H9 (cell line): ENCODE measurements around the gene TBC1D22A. TPM values are rescaled to one million over a fixed set of nuclear protein-coding genes. Genes with fewer than 3 reads are reported as not detected.

ENCODE experiments used
- DNase-seq: peaks from one replicate; pipeline ENCODE4 v3.0.0-alpha.2; 2017
- H2AFZ ChIP-seq: one replicate; pipeline ENCODE4 v1.6.1; 2013; ENCODE audit warnings: mild to moderate bottlenecking, low read length, control low read depth, moderate library complexity
- H2AK5ac ChIP-seq: 2 replicates; pipeline ENCODE4 v1.6.1; 2013; ENCODE audit warnings: low read length, control low read depth, mixed read lengths; ENCODE audit not compliant: insufficient read length
- H2BK120ac ChIP-seq: one replicate; pipeline ENCODE4 v1.6.1; 2013; ENCODE audit warnings: low read depth, mild to moderate bottlenecking, low read length, control low read depth, inconsistent platforms; ENCODE audit not compliant: poor library complexity, severe bottlenecking
- H2BK12ac ChIP-seq: 2 replicates; pipeline ENCODE4 v1.6.1; 2013; ENCODE audit warnings: low read length, control low read depth, mixed read lengths, low read depth; ENCODE audit not compliant: insufficient read length
- H2BK15ac ChIP-seq: 2 replicates; pipeline ENCODE4 v1.6.1; 2013; ENCODE audit warnings: low read depth, low read length, control low read depth
- H2BK20ac ChIP-seq: one replicate; pipeline ENCODE4 v1.6.1; 2013; ENCODE audit warnings: low read depth, mild to moderate bottlenecking, low read length, control low read depth, inconsistent platforms; ENCODE audit not compliant: poor library complexity, severe bottlenecking
- H2BK5ac ChIP-seq: 2 replicates; pipeline ENCODE4 v1.6.1; 2013; ENCODE audit warnings: low read length, control low read depth, mixed read lengths; ENCODE audit not compliant: insufficient read length
- H3K14ac ChIP-seq: 2 replicates; pipeline ENCODE4 v1.6.1; 2013; ENCODE audit warnings: low read length, control low read depth; ENCODE audit not compliant: insufficient read depth
- H3K18ac ChIP-seq: 2 replicates; pipeline ENCODE4 v1.6.1; 2013; ENCODE audit warnings: low read depth, mild to moderate bottlenecking, mixed read lengths, low read length, control low read depth; ENCODE audit not compliant: insufficient read length
- H3K23ac ChIP-seq: 2 replicates; pipeline ENCODE4 v1.6.1; 2013; ENCODE audit warnings: low read length, control low read depth, mixed read lengths, low read depth; ENCODE audit not compliant: insufficient read length
- H3K23me2 ChIP-seq: 2 replicates; pipeline ENCODE4 v1.6.1; 2013; ENCODE audit warnings: low read depth, mild to moderate bottlenecking, mixed read lengths, low read length, control low read depth; ENCODE audit not compliant: insufficient read length, poor library complexity, severe bottlenecking
- H3K27ac ChIP-seq: 2 replicates; pipeline ENCODE4 v1.5.1; 2013; ENCODE audit warnings: low read length, control low read depth, mixed read lengths, low read depth; ENCODE audit not compliant: insufficient read length
- H3K27me3 ChIP-seq: 2 replicates; pipeline ENCODE4 v1.6.1; 2013; ENCODE audit warnings: low read length, control low read depth, inconsistent platforms; ENCODE audit not compliant: insufficient read depth
- H3K4ac ChIP-seq: 2 replicates; pipeline ENCODE4 v1.6.1; 2013; ENCODE audit warnings: low read depth, mild to moderate bottlenecking, control low read depth, inconsistent platforms, low read length, moderate library complexity
- H3K4me1 ChIP-seq: 2 replicates; pipeline ENCODE4 v1.6.1; 2013; ENCODE audit warnings: low read length, control low read depth, inconsistent platforms; ENCODE audit not compliant: insufficient read depth
- H3K4me2 ChIP-seq: 2 replicates; pipeline ENCODE4 v1.6.1; 2013; ENCODE audit warnings: low read length, control low read depth, mixed read lengths; ENCODE audit not compliant: insufficient read length, insufficient read depth
- H3K56ac ChIP-seq: 2 replicates; pipeline ENCODE4 v1.6.1; 2013; ENCODE audit warnings: low read depth, mild to moderate bottlenecking, mixed read lengths, low read length, control low read depth; ENCODE audit not compliant: insufficient read length
- H3K79me1 ChIP-seq: 2 replicates; pipeline ENCODE4 v1.6.1; 2013; ENCODE audit warnings: low read depth, mild to moderate bottlenecking, moderate library complexity, low read length, control low read depth, inconsistent platforms; ENCODE audit not compliant: insufficient read depth, poor library complexity, severe bottlenecking
- H3K79me2 ChIP-seq: 2 replicates; pipeline ENCODE4 v1.6.1; 2013; ENCODE audit warnings: low read length, control low read depth, inconsistent platforms; ENCODE audit not compliant: insufficient read depth
- H3K9ac ChIP-seq: 2 replicates; pipeline ENCODE4 v1.6.1; 2013; ENCODE audit warnings: low read length, control low read depth, mixed read lengths; ENCODE audit not compliant: insufficient read length; ENCODE audit errors: extremely low read depth
- H3K9me3 ChIP-seq: one replicate; pipeline ENCODE4 v1.6.1; 2013; ENCODE audit warnings: low read depth, low read length, inconsistent platforms; ENCODE audit not compliant: control insufficient read depth
- H3T11ph ChIP-seq: one replicate; pipeline ENCODE4 v1.6.1; 2013; ENCODE audit warnings: mild to moderate bottlenecking, low read length, control low read depth, inconsistent platforms
- H4K20me1 ChIP-seq: one replicate; pipeline ENCODE4 v1.6.1; 2013; ENCODE audit not compliant: control insufficient read depth, insufficient read length, insufficient read depth
- H4K5ac ChIP-seq: 2 replicates; pipeline ENCODE4 v1.6.1; 2013; ENCODE audit warnings: low read depth, mild to moderate bottlenecking, mixed read lengths, low read length, control low read depth; ENCODE audit not compliant: insufficient read length
- H4K8ac ChIP-seq: replicated peaks from 2 replicates; pipeline ENCODE4 v1.6.1; 2013; ENCODE audit warnings: low read length, control low read depth, mixed read lengths, low read depth; ENCODE audit not compliant: insufficient read length
- H4K91ac ChIP-seq: 2 replicates; pipeline ENCODE4 v1.6.1; 2013; ENCODE audit warnings: low read depth, mild to moderate bottlenecking, moderate library complexity, mixed read lengths, low read length, control low read depth; ENCODE audit not compliant: insufficient read length
- H3K27ac Mint-ChIP-seq, 3 experiments: 2 replicates in 2 of 3; 3 replicates in 1 of 3; pipeline ENCODE4 v1.8.0; 2020 to 2021; ENCODE audit warnings: mixed read lengths in 3 of 3, mild to moderate bottlenecking in 1 of 3, moderate library complexity in 1 of 3
- H3K27me3 Mint-ChIP-seq: 2 replicates; pipeline ENCODE4 v1.8.0; 2021; ENCODE audit warnings: low read depth, mild to moderate bottlenecking, moderate library complexity, mixed read lengths
- H3K36me3 Mint-ChIP-seq, 3 experiments: 2 replicates in 2 of 3; 3 replicates in 1 of 3; pipeline ENCODE4 v1.8.0; 2020 to 2021; ENCODE audit warnings: low read depth in 3 of 3, mixed read lengths in 3 of 3; ENCODE audit not compliant: insufficient read depth in 1 of 3
- H3K4me1 Mint-ChIP-seq, 2 experiments: 2 replicates each; pipeline ENCODE4 v1.8.0; 2020; ENCODE audit warnings: mixed read lengths in 2 of 2
- H3K4me3 Mint-ChIP-seq, 2 experiments: 2 replicates in 1 of 2; 3 replicates in 1 of 2; pipeline ENCODE4 v1.8.0; 2020 to 2021; ENCODE audit warnings: mild to moderate bottlenecking in 2 of 2, mixed read lengths in 2 of 2, moderate library complexity in 1 of 2
- H3K9me3 Mint-ChIP-seq, 2 experiments: 2 replicates in 1 of 2; 3 replicates in 1 of 2; pipeline ENCODE4 v1.8.0; 2020; ENCODE audit warnings: mild to moderate bottlenecking in 2 of 2, mixed read lengths in 2 of 2, moderate library complexity in 1 of 2
- WGBS: extraction: QIAGEN DNeasy Blood & Tissue Kit; methylation state at CpG from one replicate; pipeline ENCODE4 v1.1.7; 2013; ENCODE audit warnings: missing lambda C conversion rate, low lambda C conversion rate, mixed read lengths; ENCODE audit not compliant: insufficient read length; ENCODE audit errors: extremely low coverage; 5-methylcytosine and 5-hydroxymethylcytosine counted together
- total RNA-seq: library from RNA; stranded (reverse); gene quantifications from 2 replicates; pipeline ENCODE4 v1.2.1, GENCODE V29; 2021
- TF ChIP-seq, protein P1 (sequence below): fragments of 200-600 bp; sonication (generic); conservative IDR thresholded peaks from 3 replicates; pipeline ENCODE4 v1.8.0; 2021; ENCODE audit warnings: antibody characterized with exemption, mild to moderate bottlenecking

The TBC1D22A gene
- total RNA-seq, 1 experiment from 2014 or later = 20.8 TPM

DNA sequence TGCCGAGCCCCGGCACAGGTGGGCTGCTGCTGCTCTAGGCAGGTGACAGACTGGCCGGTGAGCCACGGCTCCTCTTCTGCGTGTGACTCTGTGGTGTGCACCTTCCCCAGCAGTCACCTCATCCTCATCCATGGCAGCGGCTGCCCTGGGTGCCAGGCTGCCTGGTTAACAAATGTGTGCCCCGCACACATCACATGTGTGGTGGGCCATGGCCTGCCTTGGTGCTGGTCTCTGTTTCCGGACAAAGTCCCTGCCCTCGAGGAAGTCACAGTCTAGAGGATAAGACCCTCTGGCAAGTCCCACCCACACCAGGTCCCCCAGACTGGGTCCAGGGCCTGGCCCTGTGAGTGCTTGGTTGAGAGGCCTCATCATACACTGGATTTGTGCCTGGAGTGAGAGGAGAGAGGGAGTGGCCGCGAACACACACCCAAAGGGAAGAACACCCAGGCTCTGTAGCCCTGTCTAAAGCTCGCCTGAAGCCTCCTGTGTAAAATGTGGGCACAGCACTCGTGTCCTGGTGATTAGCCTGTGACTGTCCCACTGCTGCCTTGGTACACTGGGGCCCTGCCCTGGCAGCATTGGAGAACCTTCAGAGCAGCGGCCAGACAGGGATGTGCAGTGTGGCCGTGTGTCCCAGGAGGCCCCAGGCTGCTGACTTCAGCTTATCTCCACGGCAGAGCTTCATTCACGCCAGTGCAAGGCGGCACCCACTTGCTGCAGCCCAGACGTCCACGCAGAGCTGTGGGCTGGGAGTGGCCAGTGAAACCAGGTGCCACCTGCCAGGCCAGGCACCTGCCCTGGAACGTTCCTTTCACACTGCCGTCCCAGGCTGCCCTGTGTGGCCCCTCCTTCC, 269.9 kb downstream of the TBC1D22A start:
- H2AK5ac ChIP-seq = no peak overlapping the region
- Mint-ChIP-seq H3K4me3 (no peak overlapping the region), H3K4me1 (peaks cover 20 to 39% of the 10 kb centered on the region in 2 experiments), H3K9me3 (no peaks in the 10 kb centered on the region), H3K27me3 (peaks cover 12% of the 10 kb centered on the region), H3K36me3 (no peaks in the 10 kb centered on the region), H3K27ac (peak overlapping the region in 2 of 3 experiments; percentile 61 to 76; a peak in 2 of 7 replicates)
- no peak overlapping the region for H2BK120ac ChIP-seq
- no peak overlapping the region for H2AFZ ChIP-seq
- DNase-seq = no peak
- H4K20me1 ChIP-seq = no peaks in the 10 kb centered on the region
- H3K79me2 ChIP-seq = no peaks in the 10 kb centered on the region
- H3K23me2 ChIP-seq = no peaks in the 10 kb centered on the region
- H4K5ac ChIP-seq = no peak overlapping the region
- no peak overlapping the region for H3T11ph ChIP-seq
- H3K4ac ChIP-seq = no peak overlapping the region
- H3K4me2 ChIP-seq = no peak overlapping the region
- H3K18ac ChIP-seq = no peak overlapping the region
- TF ChIP-seq, protein P1, sequence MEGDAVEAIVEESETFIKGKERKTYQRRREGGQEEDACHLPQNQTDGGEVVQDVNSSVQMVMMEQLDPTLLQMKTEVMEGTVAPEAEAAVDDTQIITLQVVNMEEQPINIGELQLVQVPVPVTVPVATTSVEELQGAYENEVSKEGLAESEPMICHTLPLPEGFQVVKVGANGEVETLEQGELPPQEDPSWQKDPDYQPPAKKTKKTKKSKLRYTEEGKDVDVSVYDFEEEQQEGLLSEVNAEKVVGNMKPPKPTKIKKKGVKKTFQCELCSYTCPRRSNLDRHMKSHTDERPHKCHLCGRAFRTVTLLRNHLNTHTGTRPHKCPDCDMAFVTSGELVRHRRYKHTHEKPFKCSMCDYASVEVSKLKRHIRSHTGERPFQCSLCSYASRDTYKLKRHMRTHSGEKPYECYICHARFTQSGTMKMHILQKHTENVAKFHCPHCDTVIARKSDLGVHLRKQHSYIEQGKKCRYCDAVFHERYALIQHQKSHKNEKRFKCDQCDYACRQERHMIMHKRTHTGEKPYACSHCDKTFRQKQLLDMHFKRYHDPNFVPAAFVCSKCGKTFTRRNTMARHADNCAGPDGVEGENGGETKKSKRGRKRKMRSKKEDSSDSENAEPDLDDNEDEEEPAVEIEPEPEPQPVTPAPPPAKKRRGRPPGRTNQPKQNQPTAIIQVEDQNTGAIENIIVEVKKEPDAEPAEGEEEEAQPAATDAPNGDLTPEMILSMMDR = no peak
- H3K56ac ChIP-seq = no peak overlapping the region
- no peak overlapping the region for H4K91ac ChIP-seq
- no peaks in the 10 kb centered on the region for H3K9me3 ChIP-seq
- H3K23ac ChIP-seq = no peak overlapping the region
- H3K4me1 ChIP-seq = peaks cover 2% of the 10 kb centered on the region; the same call in 1 of the 2 replicates
- H2BK5ac ChIP-seq = no peak overlapping the region
- H4K8ac ChIP-seq = no peak overlapping the region
- no peak overlapping the region for H2BK12ac ChIP-seq
- H3K27me3 ChIP-seq = no peaks in the 10 kb centered on the region
- H3K9ac ChIP-seq = no peak overlapping the region
- no peaks in the 10 kb centered on the region for H3K79me1 ChIP-seq
- no peak overlapping the region for H3K14ac ChIP-seq
- H2BK15ac ChIP-seq = no peak overlapping the region
- no peak overlapping the region for H3K27ac ChIP-seq
- WGBS = no CpG with 5 or more reads among the region's 22 CpGs
- no peak overlapping the region for H2BK20ac ChIP-seq
